Measurements from ENCODE around the gene MACROD2. TPM values are rescaled to one million over a fixed set of nuclear protein-coding genes. Genes with fewer than 3 reads are reported as not detected.

MACROD2 gene
- total RNA-seq, 1 experiment from 2014 or later, result 1.6 TPM

DNA sequence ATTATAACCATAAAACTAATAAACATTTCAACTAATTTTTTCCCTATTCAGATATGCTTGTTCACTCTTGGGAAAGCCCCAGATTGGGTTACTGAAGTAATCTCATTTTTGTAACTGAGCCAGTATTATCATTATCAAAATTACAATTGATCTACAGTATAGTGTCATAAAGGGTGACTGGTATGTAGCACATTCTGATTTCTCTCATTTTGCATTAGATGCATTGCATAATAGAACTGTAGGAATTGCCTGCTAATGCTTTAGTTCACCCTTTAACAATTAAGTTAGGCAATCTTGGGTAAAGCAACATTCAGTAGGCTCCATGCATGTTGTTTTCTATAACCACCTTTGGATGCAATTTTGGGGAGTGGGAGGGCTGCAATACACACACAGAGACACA is 492.9 kb downstream of the MACROD2 start:
- no peak overlapping the region for H3K4me2 ChIP-seq (ENCODE audit: insufficient read depth, insufficient read length, low read length)
- no peak overlapping the region for H3K27ac ChIP-seq (ENCODE audit: insufficient read length, low read depth, low read length)
- H4K91ac ChIP-seq (ENCODE audit: insufficient read length, low read depth, low read length), result no peak overlapping the region
- no peak for TF ChIP-seq CTCF (conservative IDR thresholded peaks at IDR 0.05)
- H3K9me3 ChIP-seq (ENCODE audit: control insufficient read depth, low read depth, low read length), result no peaks in the 10 kb centered on the region
- no peaks in the 10 kb centered on the region for H3K79me1 ChIP-seq (ENCODE audit: insufficient read depth, low read depth, low read length, poor library complexity, severe bottlenecking)
- H3K14ac ChIP-seq (ENCODE audit: insufficient read depth, low read length), result no peak overlapping the region
- no peak overlapping the region for H4K5ac ChIP-seq (ENCODE audit: insufficient read length, low read depth, low read length)
- no peak for DNase-seq
- H4K8ac ChIP-seq (replicated peaks; ENCODE audit: insufficient read length, low read depth, low read length), result no peak overlapping the region
- no peaks in the 10 kb centered on the region for H3K4me1 ChIP-seq (ENCODE audit: insufficient read depth, low read length)
- H3K18ac ChIP-seq (ENCODE audit: insufficient read length, low read depth, low read length), result no peak overlapping the region
- H3K9me3 Mint-ChIP-seq, result no peaks in the 10 kb centered on the region; a peak in 2 of 5 replicates
- H3K4me3 Mint-ChIP-seq, result no peak overlapping the region
- H2BK20ac ChIP-seq (ENCODE audit: low read depth, low read length, poor library complexity, severe bottlenecking), result no peak overlapping the region
- H3K27me3 ChIP-seq (ENCODE audit: insufficient read depth, low read length), result no peaks in the 10 kb centered on the region
- no peak overlapping the region for H2BK120ac ChIP-seq (ENCODE audit: low read depth, low read length, poor library complexity, severe bottlenecking)
- no peak overlapping the region for H2BK15ac ChIP-seq (ENCODE audit: low read depth, low read length)
- H3K27me3 Mint-ChIP-seq (ENCODE audit: low read depth), result no peaks in the 10 kb centered on the region
- H3K4me1 Mint-ChIP-seq, result 0 out of 4 replicates have a peak, but pooled peaks cover 0 to 4% of the 10 kb centered on the region in 2 experiments
- no peak overlapping the region for H3K9ac ChIP-seq (ENCODE audit: extremely low read depth, insufficient read length, low read length)
- H3K23ac ChIP-seq (ENCODE audit: insufficient read length, low read depth, low read length), result no peak overlapping the region
- H4K20me1 ChIP-seq (ENCODE audit: control insufficient read depth, insufficient read depth, insufficient read length), result no peaks in the 10 kb centered on the region
- no peak overlapping the region for H3K56ac ChIP-seq (ENCODE audit: insufficient read length, low read depth, low read length)
- H3T11ph ChIP-seq (ENCODE audit: low read length), result no peak overlapping the region
- no peak overlapping the region for H2AFZ ChIP-seq (ENCODE audit: low read length)
- H3K79me2 ChIP-seq (ENCODE audit: insufficient read depth, low read length), result no peaks in the 10 kb centered on the region; the same call in 1 of the 2 replicates
- H2AK5ac ChIP-seq (ENCODE audit: insufficient read length, low read length), result no peak overlapping the region
- H2BK12ac ChIP-seq (ENCODE audit: insufficient read length, low read depth, low read length), result no peak overlapping the region
- no peak overlapping the region for H2BK5ac ChIP-seq (ENCODE audit: insufficient read length, low read length)
- no peak overlapping the region for H3K27ac Mint-ChIP-seq
- H3K23me2 ChIP-seq (ENCODE audit: insufficient read length, low read depth, low read length, poor library complexity, severe bottlenecking), result no peaks in the 10 kb centered on the region
- no peaks in the 10 kb centered on the region for H3K36me3 Mint-ChIP-seq (ENCODE audit: insufficient read depth in 1 of 3, low read depth in 3 of 3)
- H3K4ac ChIP-seq (ENCODE audit: low read depth, low read length), result no peak overlapping the region

Data from H9 (cell line).